ENCODE results near the gene NKD1. TPM values are rescaled to one million over a fixed set of nuclear protein-coding genes. Genes with fewer than 3 reads are reported as not detected.

Gene NKD1
- total RNA-seq, 1 experiment from 2014 or later = 11.4 TPM

- Histone ChIP-seq H3K79me2 (ENCODE audit: insufficient read depth, low read length) (no peaks in the 10 kb centered on the region), H3K9me2 (ENCODE audit: insufficient read depth) (no peaks in the 10 kb centered on the region), H2AFZ (ENCODE audit: low read depth, low read length, poor library complexity, severe bottlenecking) (no peak overlapping the region), H3K4me3 (replicated peaks in 1 of 2; ENCODE audit: low read depth in 1 of 2, low read length in 2 of 2) (no peak overlapping the region), H3K27me3 (ENCODE audit: insufficient read depth, low read length) (no peaks in the 10 kb centered on the region), H3K36me3 (ENCODE audit: control insufficient read depth in 1 of 2, insufficient read depth in 2 of 2, low read length in 2 of 2) (no peaks in the 10 kb centered on the region), H3K4me2 (ENCODE audit: low read length) (no peak overlapping the region), H3K27ac (ENCODE audit: low read depth, low read length) (no peak overlapping the region), H3K4me1 (ENCODE audit: control insufficient read depth in 1 of 2, insufficient read depth in 2 of 2, low read length in 2 of 2) (no peaks in the 10 kb centered on the region), H3K9ac (ENCODE audit: low read length) (no peak overlapping the region), H3K9me3 (ENCODE audit: control insufficient read depth in 1 of 2, insufficient read depth in 1 of 2, low read depth in 1 of 2, low read length in 2 of 2) (peaks cover 0 to 8% of the 10 kb centered on the region in 2 experiments; a peak in 1 of 4 replicates), H4K20me1 (ENCODE audit: insufficient read depth) (no peaks in the 10 kb centered on the region)
- RAD21 ChIA-PET (ENCODE audit: low non-redundant PET in 1 of 2, low total read pairs in 2 of 2, uncharacterized antibody in 2 of 2, unreplicated experiment in 2 of 2) = no interaction called here
- no peak for ATAC-seq
- no TSS peak for BruUV-seq (replicated peaks)
- TF ChIP-seq RAD21 (IDR thresholded peaks at IDR 0.05; ENCODE audit: low read depth) (no peak), POLR2A (IDR thresholded peaks at IDR 0.05; ENCODE audit: borderline replicate concordance, extremely low read depth, insufficient read depth, insufficient read length) (no peak), SIN3A (IDR thresholded peaks at IDR 0.05; ENCODE audit: low read depth) (no peak), EZH2 (IDR thresholded peaks at IDR 0.05) (no peak), SRF (IDR thresholded peaks at IDR 0.05; ENCODE audit: low read depth) (no peak), ZNF274 (IDR thresholded peaks at IDR 0.05; ENCODE audit: low read depth, low read length) (no peak), CBX3 (IDR thresholded peaks at IDR 0.05; ENCODE audit: low read depth) (no peak), EZH2phosphoT487 (IDR thresholded peaks at IDR 0.05; ENCODE audit: borderline replicate concordance) (no peak), ATF3 (IDR thresholded peaks at IDR 0.05) (no peak), ZFX (IDR thresholded peaks at IDR 0.05) (no peak), EGR1 (IDR thresholded peaks at IDR 0.05; ENCODE audit: low read depth) (no peak)
- TF ChIP-seq, protein P1, sequence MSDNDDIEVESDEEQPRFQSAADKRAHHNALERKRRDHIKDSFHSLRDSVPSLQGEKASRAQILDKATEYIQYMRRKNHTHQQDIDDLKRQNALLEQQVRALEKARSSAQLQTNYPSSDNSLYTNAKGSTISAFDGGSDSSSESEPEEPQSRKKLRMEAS (IDR thresholded peaks at IDR 0.05) = no peak
- TF ChIP-seq, protein P2, sequence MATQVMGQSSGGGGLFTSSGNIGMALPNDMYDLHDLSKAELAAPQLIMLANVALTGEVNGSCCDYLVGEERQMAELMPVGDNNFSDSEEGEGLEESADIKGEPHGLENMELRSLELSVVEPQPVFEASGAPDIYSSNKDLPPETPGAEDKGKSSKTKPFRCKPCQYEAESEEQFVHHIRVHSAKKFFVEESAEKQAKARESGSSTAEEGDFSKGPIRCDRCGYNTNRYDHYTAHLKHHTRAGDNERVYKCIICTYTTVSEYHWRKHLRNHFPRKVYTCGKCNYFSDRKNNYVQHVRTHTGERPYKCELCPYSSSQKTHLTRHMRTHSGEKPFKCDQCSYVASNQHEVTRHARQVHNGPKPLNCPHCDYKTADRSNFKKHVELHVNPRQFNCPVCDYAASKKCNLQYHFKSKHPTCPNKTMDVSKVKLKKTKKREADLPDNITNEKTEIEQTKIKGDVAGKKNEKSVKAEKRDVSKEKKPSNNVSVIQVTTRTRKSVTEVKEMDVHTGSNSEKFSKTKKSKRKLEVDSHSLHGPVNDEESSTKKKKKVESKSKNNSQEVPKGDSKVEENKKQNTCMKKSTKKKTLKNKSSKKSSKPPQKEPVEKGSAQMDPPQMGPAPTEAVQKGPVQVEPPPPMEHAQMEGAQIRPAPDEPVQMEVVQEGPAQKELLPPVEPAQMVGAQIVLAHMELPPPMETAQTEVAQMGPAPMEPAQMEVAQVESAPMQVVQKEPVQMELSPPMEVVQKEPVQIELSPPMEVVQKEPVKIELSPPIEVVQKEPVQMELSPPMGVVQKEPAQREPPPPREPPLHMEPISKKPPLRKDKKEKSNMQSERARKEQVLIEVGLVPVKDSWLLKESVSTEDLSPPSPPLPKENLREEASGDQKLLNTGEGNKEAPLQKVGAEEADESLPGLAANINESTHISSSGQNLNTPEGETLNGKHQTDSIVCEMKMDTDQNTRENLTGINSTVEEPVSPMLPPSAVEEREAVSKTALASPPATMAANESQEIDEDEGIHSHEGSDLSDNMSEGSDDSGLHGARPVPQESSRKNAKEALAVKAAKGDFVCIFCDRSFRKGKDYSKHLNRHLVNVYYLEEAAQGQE (IDR thresholded peaks at IDR 0.05; ENCODE audit: low read depth) = no peak
- TF ChIP-seq, protein P3, sequence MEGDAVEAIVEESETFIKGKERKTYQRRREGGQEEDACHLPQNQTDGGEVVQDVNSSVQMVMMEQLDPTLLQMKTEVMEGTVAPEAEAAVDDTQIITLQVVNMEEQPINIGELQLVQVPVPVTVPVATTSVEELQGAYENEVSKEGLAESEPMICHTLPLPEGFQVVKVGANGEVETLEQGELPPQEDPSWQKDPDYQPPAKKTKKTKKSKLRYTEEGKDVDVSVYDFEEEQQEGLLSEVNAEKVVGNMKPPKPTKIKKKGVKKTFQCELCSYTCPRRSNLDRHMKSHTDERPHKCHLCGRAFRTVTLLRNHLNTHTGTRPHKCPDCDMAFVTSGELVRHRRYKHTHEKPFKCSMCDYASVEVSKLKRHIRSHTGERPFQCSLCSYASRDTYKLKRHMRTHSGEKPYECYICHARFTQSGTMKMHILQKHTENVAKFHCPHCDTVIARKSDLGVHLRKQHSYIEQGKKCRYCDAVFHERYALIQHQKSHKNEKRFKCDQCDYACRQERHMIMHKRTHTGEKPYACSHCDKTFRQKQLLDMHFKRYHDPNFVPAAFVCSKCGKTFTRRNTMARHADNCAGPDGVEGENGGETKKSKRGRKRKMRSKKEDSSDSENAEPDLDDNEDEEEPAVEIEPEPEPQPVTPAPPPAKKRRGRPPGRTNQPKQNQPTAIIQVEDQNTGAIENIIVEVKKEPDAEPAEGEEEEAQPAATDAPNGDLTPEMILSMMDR (IDR thresholded peaks at IDR 0.05 in 2 of 3, conservative IDR thresholded peaks at IDR 0.05 in 1 of 3; ENCODE audit: borderline replicate concordance in 1 of 3, insufficient read depth in 1 of 3, low read depth in 2 of 3, low read length in 2 of 3) = no peak
- CTCF ChIA-PET = no interaction called here
- intact Hi-C loops (cut with micrococcal nuclease) = no loop called here
- DNase-seq (ENCODE audit: low read depth, low spot score) = no peak
- POLR2A ChIA-PET = no interaction called here
Observed at GRCh38 chr16:50533317-50533716, 14.9 kb upstream of the NKD1 start.
